Fibroblast of skin of abdomen (primary cell): ENCODE results near the gene NPRL2.
A peak's percentile ranks its signal among the peaks of the same experiment; 100 is the strongest.
"Not testable (repeated sequence)": the region's sequence is repeated elsewhere in the genome, so short reads cannot be mapped to it uniquely, and the experiment has no call there.

Experiments used
- DNase-seq: peaks from one replicate; pipeline ENCODE4 v3.0.0-alpha.2; 2013

The NPRL2 gene

GRCh38 chr3:50326182-50326541 is 24.4 kb downstream of the NPRL2 start:
- DNase-seq, result no peak

- DNase-seq, result no peak
These were observed 24.9 kb downstream of the NPRL2 start for GRCh38 chr3:50325497-50326181.

GRCh38 chr3:50325113-50325480 is 25.5 kb downstream of the NPRL2 start:
- no peak for DNase-seq

- peak; percentile 63 for DNase-seq
These were observed 26.0 kb downstream of the NPRL2 start for GRCh38 chr3:50324351-50325112.

GRCh38 chr3:50323614-50324199 is 26.9 kb downstream of the NPRL2 start:
- DNase-seq, result no peak

DNA sequence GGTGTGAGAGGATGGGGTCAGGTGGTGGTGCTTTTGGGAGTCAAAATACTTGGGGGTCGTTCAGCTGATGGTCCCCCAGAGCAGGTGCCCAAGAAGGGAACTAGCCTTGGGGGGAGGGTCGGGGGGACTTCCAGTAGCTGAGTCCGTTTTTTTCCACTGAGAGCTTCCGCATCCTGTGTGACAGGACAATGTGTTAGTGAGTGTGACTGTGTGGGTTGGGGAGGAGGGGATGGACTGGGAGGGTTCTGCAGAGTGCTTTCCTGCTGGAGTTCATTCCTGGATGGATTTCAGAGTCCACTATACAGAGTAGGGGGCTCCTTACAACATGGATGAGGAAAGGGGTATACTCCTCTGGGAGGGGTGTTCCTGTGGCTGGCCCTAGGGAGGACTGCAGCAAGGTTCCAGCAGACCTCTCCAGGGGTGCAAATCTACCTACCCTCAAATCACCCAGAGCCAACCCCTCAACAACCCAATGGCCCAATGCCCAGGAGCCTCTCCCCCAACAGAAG is 27.4 kb downstream of the NPRL2 start:
- no peak for DNase-seq

DNA sequence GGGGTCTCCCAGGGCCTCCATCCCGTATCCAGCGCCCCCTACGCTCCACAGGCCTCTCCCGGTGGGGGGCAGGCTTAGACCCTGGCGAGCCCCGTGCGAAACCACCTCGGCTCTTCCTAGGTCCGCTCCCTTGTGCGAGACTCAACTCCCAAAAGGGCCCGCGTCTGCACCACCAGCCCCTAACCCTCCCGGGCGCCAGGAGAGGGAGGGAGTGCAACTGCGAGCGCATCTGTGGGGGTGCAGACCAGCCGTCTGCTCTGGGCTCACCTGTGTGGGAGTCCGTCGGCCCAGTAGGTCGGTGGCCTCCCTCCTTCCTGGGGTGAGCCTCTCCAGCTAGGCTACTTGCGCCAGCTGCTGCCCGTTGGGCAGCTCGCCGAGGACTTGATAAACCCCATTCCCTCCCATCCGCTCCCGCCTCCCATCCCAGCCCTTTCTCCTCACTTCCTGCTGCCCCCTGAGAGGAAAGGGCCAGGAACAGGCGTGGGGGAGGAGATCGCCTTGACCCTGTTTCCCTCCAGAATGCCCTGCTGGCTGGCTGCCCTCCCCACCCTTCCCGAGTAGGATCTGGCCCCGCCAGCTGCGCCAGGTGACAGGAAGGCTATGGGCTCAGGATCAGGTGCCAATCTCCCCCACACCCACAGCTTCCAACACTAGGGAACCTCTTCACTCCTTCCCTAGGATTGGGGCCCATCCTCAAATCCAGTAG is 28.0 kb downstream of the NPRL2 start, which contains the start of gene HYAL2:
Gene HYAL2, minus strand, starts transcription at position 360 of the 706 bp plus-strand sequence. CDS start 2,256 bp downstream, outside the sequence.
- DNase-seq, result no peak

DNA sequence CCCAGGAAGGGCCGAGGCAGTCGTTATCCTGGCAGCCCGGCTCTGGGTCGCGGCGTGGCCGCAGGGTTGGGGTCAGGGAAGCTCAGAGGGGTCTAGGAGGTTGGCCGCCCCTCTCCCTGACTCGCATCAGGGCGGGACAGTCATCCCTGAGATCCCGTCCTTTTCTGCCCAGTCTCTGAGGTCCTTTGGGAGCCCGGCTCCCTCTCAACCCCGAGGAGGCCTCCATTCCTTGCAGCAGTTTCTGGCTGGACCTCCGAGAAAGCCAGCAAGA is 28.5 kb downstream of the NPRL2 start:
- no peak for DNase-seq

- DNase-seq, result peak; percentile 90
These were observed 29.1 kb downstream of the NPRL2 start for GRCh38 chr3:50321336-50322114.

DNA sequence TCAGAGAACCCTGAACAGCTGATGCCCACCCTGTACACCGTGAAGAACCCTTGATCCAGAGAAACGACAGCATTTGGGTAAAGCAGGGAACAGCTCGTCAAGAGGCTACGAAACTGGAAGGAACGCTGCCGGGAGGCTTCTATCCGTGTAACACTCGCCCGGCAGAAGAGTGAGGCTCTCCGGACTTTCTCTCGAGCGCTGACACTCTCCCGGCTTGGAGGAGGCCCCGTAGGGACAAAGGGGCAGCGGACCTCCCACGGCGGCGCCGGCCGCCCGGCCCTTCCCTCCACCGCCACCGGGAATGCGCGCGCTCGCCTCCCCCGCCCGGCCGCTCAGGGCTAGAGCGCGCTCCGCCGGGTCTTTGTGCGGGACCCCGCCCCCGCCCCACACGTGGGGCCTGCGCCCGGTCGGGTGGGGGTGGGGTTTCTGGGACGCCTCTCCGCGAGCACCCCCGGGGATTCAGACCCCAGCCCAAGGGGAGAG is 29.7 kb downstream of the NPRL2 start:
- DNase-seq, result peak; percentile 74

DNA sequence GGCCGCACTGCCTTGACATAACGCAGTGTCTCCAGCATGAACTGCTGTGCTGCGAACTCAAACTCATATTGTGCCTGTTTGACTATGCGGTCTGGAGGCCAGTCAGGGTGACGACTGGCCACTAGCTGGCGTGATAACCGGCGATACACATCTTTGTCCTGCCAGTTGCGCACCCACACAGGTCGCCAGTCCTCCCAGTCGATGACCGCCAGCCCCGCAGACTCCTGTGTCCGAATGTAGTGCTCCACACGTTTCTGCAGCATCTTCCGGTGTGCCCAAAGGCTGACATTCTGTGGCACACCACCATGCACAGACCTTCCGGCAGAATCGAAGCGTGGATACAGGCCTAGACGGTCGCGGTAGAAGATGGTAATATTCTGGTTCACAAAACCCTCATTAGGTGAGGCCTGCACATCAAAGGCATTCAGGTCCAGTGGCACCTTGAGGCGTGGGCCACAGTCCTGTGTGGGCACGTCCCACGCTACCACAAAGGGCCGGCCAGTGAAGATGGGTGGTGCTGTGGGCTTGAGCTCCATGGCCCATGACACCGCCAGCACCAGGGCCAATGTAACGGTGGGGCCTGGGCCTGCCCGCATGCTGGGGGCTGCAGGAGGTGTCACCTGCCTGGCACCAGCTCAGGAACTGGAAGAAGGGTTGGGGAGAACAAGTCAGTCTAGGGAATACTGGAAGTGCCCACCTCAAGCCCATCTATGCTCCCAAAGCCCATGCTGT is 30.5 kb downstream of the NPRL2 start:
- no peak for DNase-seq

DNA sequence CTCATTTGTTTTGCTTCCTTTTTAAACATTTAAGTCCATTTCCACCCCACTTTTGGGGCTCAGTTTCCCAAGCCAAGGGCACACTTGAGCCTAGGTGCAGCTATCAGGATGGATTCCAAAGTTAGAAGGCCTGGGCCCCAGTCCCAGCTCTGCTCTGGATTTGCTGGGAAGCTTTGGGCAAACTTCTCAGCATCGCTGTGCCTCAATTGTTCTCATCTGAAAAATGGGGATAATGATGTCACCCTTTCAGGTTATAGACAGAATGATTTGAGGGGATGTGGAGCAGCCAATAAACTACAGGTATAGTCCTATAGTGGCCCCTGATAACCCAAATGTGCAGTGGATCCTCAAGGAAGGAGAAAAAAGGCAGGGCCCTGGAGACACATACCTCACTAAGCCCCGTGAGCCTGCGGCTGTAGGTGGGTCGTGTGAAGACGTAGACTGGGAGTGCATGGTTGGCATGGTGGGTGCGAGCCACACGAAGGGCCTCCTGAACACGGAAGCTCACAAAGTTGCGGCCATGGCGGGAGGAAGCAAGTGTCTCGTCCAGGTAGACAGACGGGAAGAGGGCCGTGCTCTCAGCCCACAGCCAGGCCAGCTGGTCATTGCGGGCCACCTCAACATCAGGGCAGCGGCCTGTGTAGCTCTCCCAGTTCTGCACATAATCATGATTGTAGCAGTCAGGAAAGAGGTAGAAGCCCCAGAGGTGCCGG is 31.2 kb downstream of the NPRL2 start:
- no peak for DNase-seq

GRCh38 chr3:50318615-50319014 is 32.0 kb downstream of the NPRL2 start:
- DNase-seq, result no peak

- no peak for DNase-seq
These were observed 32.4 kb downstream of the NPRL2 start for GRCh38 chr3:50318163-50318562.

DNA sequence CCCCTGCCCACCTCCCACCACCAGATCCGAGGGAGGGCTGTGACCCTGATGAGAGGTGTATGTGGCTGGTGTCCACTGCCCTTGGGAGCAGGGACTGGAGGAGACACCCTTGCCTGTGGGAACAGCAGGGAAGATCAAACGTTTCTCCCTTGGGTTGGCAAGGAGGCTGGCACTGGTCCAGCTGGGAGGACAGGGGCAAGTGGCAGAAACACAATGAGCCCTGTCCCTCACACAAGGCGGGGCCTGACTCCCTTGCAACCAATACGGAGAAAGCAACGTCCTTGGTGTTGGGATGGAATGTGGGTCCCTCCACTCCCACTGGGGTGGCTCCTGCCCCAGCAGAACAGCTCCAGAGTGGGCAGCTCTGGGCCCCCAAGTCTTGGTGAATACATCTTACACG is 33.3 kb downstream of the NPRL2 start:
- DNase-seq, result no peak

GRCh38 chr3:50316657-50317242 is 33.8 kb downstream of the NPRL2 start:
- DNase-seq, result no peak

GRCh38 chr3:50314816-50315215 is 35.8 kb downstream of the NPRL2 start:
- DNase-seq, result no peak

GRCh38 chr3:50314342-50314741 is 36.2 kb downstream of the NPRL2 start:
- DNase-seq, result no peak

DNA sequence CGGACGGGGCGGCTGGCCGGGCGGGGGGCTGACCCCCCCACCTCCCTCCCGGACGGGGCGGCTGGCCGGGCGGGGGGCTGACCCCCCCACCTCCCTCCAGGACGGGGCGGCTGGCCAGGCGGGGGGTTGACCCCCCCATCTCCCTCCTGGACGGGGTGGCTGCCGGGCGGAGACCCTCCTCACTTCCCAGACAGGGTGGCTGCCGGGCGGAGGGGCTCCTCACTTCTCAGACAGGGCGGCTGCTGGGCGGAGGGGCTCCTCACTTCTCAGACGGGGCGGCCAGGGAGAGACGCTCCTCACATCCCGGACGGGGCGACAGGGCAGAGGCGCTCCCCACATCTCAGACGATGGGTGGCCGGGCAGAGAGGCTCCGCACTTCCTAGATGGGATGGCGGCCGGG is 38.5 kb downstream of the NPRL2 start:
- not testable (repeated sequence) for DNase-seq

- DNase-seq, result no peak
These were observed 46.0 kb downstream of the NPRL2 start for GRCh38 chr3:50304601-50305000.
